ENCODE data around the gene REEP1. TPM values are rescaled to one million over a fixed set of nuclear protein-coding genes. Genes with fewer than 3 reads are reported as not detected.
A peak's percentile ranks its signal among the peaks of the same experiment; 100 is the strongest.
"Not testable (repeated sequence)": the region's sequence is repeated elsewhere in the genome, so short reads cannot be mapped to it uniquely, and the experiment has no call there.

The REEP1 gene
- total RNA-seq, 2 donors from 2014 or later = 48.4 to 55.2 TPM

DNA sequence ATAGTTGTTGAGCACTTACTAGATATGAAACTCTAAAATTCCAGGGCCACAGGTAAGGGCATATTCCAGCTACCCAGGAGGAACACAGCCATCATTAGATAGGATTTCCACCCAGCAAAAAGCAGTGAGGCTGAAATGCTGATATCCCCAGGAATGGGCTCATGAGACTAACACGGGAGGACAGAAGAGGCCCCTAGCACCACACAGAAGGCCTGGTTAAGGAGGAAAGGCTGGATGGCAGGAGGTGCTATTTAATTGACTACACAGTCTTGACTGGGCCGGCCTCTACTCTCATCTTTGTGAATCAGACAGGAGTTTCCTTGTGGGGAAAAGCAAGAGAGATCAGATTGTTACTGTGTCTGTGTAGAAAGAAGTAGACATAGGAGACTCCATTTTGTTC is 76.4 kb downstream of the REEP1 start:
- intact Hi-C loops (cut with DNase I) = no loop called here
- no peak for DNase-seq (ENCODE audit: low spot score)

GRCh38 chr2:86258106-86258505 is 79.3 kb downstream of the REEP1 start:
- intact Hi-C loops (cut with DNase I) = no loop called here

GRCh38 chr2:86256982-86257381 is 80.4 kb downstream of the REEP1 start:
- intact Hi-C loops (cut with DNase I) = no loop called here
- DNase-seq (ENCODE audit: low spot score) = no peak

More at GRCh38 chr2:86258106-86258505, 79.3 kb downstream of the REEP1 start:
- DNase-seq (ENCODE audit: low spot score) = no peak

DNA sequence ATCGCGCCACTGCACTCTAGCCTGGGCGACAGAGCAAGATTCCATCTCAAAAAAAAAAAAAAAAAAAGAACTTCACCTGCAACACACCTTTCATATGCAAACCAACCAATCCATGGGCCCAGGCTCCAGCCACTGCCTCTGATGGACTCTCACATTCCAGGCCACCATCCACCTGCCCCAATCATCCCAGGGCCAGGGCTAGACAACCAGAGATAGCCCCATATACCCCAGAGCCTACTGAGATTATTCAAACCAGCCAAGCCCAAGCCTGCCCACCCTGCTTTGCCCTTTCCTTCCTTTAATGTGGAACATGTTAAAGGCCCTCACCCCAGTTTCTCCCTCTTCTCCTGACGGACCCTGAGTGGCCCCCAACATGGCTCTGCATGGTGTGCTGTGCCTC is 81.1 kb downstream of the REEP1 start:
- no peak for DNase-seq (ENCODE audit: low spot score)
- intact Hi-C loops (cut with DNase I) = no loop called here

DNA sequence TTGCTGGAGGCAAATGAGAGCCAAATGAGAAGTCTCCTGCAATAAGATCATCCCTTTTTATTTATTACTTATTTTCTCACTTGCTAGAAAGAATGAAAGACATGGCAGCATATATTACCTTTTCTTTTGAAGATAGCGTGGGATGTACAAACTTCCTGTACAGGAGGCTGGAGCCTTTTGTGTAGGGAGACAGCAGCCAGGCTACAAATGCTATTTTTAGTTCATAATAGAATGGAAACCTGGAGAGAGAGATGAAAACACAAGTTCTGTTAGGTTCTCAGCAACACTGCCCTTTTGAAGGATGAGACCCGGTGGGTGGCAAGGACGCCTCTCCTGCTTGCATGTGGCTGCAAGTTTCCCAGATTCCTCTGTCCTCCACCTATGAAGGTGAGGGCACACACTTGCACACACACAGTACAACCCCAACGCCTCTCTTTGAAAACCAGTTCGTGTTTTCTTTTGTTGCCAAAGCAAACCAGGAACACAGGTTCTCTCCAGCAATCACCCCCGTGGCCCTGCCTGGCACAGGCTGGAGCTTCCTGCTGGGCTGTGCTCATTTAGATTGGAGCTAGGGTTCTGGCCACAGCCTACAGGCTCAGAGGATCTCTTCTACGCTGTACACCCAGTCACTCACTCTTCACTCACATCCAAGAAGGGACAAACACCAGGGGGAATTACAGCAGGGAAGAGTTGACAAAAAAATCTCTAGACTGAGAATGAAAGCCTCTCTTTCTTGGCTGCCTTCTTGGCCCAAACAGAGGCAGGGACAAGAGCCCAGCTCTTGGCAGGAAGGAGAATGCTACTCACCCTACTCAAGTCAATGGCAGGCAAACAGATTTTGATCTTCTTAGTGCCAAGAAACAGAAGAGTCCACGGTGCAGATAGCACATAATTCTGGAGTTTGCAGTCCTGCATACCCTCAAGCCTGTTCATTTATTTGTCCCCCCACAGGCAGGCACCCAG is 82.6 kb downstream of the REEP1 start:
- intact Hi-C loops (cut with DNase I) = no loop called here
- DNase-seq (ENCODE audit: low spot score) = no peak

GRCh38 chr2:86253424-86253823 is 84.0 kb downstream of the REEP1 start:
- intact Hi-C loops (cut with DNase I) = loop anchor here in 1 of 2 donors (1.0 kb wide), 1 partner anchor 42 kb away; no protein-coding TSS in a partner anchor
- no peak for DNase-seq (ENCODE audit: low spot score)

- intact Hi-C loops (cut with DNase I) = no loop called here
- DNase-seq (ENCODE audit: low spot score) = no peak
Observed at GRCh38 chr2:86251840-86252266, 85.6 kb downstream of the REEP1 start.

DNA sequence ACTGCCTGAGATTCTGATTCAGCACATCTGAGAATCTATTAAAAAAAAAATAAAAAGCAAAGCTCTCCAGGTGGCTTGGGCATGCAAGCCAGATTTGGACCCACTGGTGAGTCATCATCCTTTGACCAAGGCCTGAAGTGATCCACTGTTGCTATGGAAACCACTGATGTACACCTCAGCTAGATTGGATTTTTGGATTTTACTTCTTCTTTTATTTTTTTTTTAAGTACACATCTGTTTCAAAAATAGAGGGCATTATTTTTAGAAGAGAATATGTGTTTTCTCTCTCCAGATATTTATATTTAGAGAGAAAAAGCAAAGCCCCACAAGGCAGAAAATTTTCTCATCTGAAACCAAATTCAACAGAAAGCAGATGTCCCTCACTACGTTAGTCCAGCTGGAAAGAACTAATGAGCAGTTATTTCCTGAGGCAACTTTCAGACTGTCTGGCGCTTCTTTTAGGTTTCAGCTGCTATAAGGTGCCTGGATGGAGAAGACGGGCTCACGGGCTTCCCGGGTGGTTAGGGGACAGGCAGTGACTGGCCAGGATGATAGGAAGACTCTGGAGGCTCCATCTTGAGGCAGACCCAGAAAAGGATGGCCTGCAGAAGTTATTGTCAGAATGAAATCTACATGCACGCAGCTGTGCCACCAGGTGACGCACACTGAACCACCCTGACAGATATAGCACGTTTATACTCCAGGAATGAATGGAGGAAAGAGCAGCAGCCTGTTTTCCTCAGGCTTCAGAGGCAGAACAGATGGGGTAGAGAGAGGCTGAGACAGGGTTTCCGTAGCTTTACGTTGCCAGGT is 87.6 kb downstream of the REEP1 start:
- DNase-seq (ENCODE audit: low spot score) = no peak
- intact Hi-C loops (cut with DNase I) = no loop called here

GRCh38 chr2:86249176-86249575 is 88.2 kb downstream of the REEP1 start:
- intact Hi-C loops (cut with DNase I) = no loop called here
- DNase-seq (ENCODE audit: low spot score) = no peak

GRCh38 chr2:86245222-86245621 is 92.2 kb downstream of the REEP1 start:
- intact Hi-C loops (cut with DNase I); DNase-seq (ENCODE audit: low spot score): not testable (repeated sequence)

- DNase-seq (ENCODE audit: low spot score); intact Hi-C loops (cut with DNase I): not testable (repeated sequence)
Observed at GRCh38 chr2:86244781-86245180, 92.6 kb downstream of the REEP1 start.

- intact Hi-C loops (cut with DNase I) = no loop called here
- DNase-seq (ENCODE audit: low spot score) = no peak
Observed at GRCh38 chr2:86243950-86244733, 93.3 kb downstream of the REEP1 start.

DNA sequence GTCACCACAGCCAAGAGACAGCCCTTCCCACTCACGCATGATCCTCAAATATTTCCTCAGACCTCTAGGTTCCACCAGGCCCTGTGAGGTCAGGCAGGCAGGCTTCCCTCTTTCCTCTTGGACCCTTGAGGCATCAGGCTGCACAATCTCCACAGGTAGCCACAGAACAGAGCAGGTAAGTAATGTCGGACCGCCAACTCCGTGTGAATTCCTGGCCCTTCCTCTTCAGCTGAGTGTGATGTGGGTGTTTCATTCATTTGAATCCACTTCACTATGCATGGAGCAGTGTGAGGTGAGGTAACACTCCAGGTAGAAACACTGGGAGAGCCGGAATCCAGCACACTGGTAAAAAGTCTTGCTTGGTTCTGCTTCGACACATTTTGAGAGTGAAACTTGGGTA is 94.2 kb downstream of the REEP1 start:
- intact Hi-C loops (cut with DNase I) = no loop called here
- DNase-seq (ENCODE audit: low spot score) = no peak

GRCh38 chr2:86241611-86242010 is 95.8 kb downstream of the REEP1 start:
- intact Hi-C loops (cut with DNase I) = no loop called here

GRCh38 chr2:86240251-86240650 is 97.2 kb downstream of the REEP1 start:
- no peak for DNase-seq (ENCODE audit: low spot score)
- intact Hi-C loops (cut with DNase I) = no loop called here

More at GRCh38 chr2:86241611-86242010, 95.8 kb downstream of the REEP1 start:
- DNase-seq (ENCODE audit: low spot score) = no peak

DNA sequence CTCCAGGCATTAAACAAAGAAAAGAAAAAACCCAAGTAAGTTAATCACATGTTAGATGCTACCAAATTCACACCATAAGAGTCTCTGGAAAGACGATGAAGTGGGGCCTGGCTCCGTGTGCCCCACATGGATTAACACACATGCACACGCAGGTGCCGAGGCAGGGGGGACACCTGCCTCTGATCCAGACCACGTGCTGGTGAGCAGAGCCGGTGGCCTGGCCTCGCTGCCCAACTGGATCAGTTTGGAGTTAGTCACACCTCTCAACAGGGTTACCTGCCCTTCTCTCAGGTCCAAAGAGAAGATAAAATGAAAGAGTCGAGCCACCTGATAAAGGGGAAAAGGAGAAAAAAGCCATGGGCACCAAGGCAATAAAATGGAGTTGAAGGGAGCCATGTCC is 97.7 kb downstream of the REEP1 start:
- DNase-seq (ENCODE audit: low spot score) = no peak
- intact Hi-C loops (cut with DNase I) = no loop called here

DNA sequence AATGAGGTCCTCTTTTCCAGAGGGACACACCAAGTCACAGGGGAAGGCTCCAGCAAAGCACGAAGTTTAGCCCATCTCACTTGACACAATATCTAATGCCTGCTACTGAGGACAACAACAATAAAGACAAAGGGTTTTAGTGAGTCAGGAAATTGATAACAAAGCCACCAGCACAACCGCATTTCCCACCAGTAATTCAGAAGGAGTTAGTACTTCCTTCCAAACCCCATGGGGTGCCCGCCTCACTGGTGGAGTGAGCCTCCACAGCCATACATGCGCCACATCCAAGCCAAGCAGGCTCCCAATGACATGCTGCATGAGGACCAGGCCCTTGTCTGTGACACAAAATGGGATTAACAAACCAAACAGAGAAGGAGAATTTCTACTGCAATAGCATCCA is 98.1 kb downstream of the REEP1 start:
- intact Hi-C loops (cut with DNase I) = no loop called here
- no peak for DNase-seq (ENCODE audit: low spot score)

- peak; percentile 67 for DNase-seq (ENCODE audit: low spot score)
- intact Hi-C loops (cut with DNase I) = no loop called here
Observed at GRCh38 chr2:86238354-86238753, 99.1 kb downstream of the REEP1 start.

- intact Hi-C loops (cut with DNase I) = no loop called here
- no peak for DNase-seq (ENCODE audit: low spot score)
Observed at GRCh38 chr2:86237172-86237571, 100.3 kb downstream of the REEP1 start.
